B cell (primary cell): ENCODE results near the gene TMPRSS13. TPM values are rescaled to one million over a fixed set of nuclear protein-coding genes. Genes with fewer than 3 reads are reported as not detected.

Source experiments
- ATAC-seq: fragments of 200-7000 bp; cut with Tn5 transposase; one replicate; pipeline ENCODE4 v1.10.0; 2021; ENCODE audit warnings: low read depth, mild to moderate bottlenecking, moderate number of reproducible peaks, moderate library complexity
- CTCF ChIA-PET: fragments of 350-600 bp; sonication (Branson Sonifier 250); formaldehyde crosslinking; loops from one replicate; lab custom pipeline; 2021; ENCODE audit warnings: antibody characterized with exemption, inconsistent platforms; lab: Charles Lee
- POLR2A ChIA-PET: fragments of 350-600 bp; sonication (Branson Sonifier 250); formaldehyde crosslinking; loops from one replicate; lab custom pipeline; 2021; ENCODE audit warnings: antibody characterized with exemption; lab: Charles Lee
- DNase-seq: peaks from one replicate; pipeline ENCODE4 v3.0.0; 2013
- H2AFZ ChIP-seq: 2 replicates; pipeline ENCODE4 v1.6.1; 2012; ENCODE audit warnings: mild to moderate bottlenecking, low read depth, low read length; ENCODE audit not compliant: insufficient read depth, poor library complexity, severe bottlenecking
- H3K27ac ChIP-seq, 2 donors: 1 replicate in 1 of 2; 2 replicates in 1 of 2; pipeline ENCODE4 v1.5.1; 2012 to 2013; ENCODE audit warnings: low read length in 2 of 2, mild to moderate bottlenecking in 2 of 2, moderate library complexity in 1 of 2
- H3K27me3 ChIP-seq, 4 experiments: fragments of 200-600 bp in 1 of 4; sonication (generic) in 1 of 4; replicated peaks in 1 of 4; 1 replicate in 2 of 4; 2 replicates in 2 of 4; pipeline versions ENCODE4 v1.6.1 to v1.7.0; 2013 to 2016; ENCODE audit warnings: low read length in 3 of 4, mild to moderate bottlenecking in 2 of 4, mixed read lengths in 1 of 4, moderate library complexity in 1 of 4; ENCODE audit not compliant: insufficient read depth in 4 of 4, control insufficient read depth in 3 of 4; ENCODE audit errors: control extremely low read depth in 1 of 4
- H3K36me3 ChIP-seq, 2 experiments: replicated peaks in 1 of 2; 1 replicate in 1 of 2; 2 replicates in 1 of 2; pipeline versions ENCODE4 v1.6.1 to v1.7.1; 2013; ENCODE audit warnings: low read length in 1 of 2; ENCODE audit not compliant: insufficient read depth in 2 of 2, control insufficient read depth in 1 of 2; ENCODE audit errors: control extremely low read depth in 1 of 2, extremely low read depth in 1 of 2
- H3K4me1 ChIP-seq, 2 donors: fragments of 200-600 bp in 1 of 2; sonication (generic) in 1 of 2; 1 replicate in 1 of 2; 2 replicates in 1 of 2; pipeline versions ENCODE4 v1.5.1 to v1.6.1; 2013 to 2017; ENCODE audit warnings: low read length in 2 of 2; ENCODE audit not compliant: control insufficient read depth in 2 of 2, insufficient read depth in 2 of 2
- H3K4me2 ChIP-seq: replicated peaks from 2 replicates; pipeline ENCODE3; 2012; ENCODE audit warnings: mild to moderate bottlenecking, low read depth, low read length; ENCODE audit not compliant: poor library complexity, severe bottlenecking
- H3K4me3 ChIP-seq, 5 experiments: fragments of 200-600 bp in 1 of 5; sonication (generic) in 1 of 5; 1 replicate in 3 of 5; 2 replicates in 2 of 5; pipeline versions ENCODE4 v1.5.1 to v1.7.0; 2011 to 2016; ENCODE audit warnings: low read length in 4 of 5, mild to moderate bottlenecking in 4 of 5, low read depth in 2 of 5, control low read depth in 1 of 5, moderate library complexity in 1 of 5; ENCODE audit not compliant: insufficient read depth in 1 of 5; ENCODE audit errors: control extremely low read depth in 1 of 5, extremely low read depth in 1 of 5
- H3K79me2 ChIP-seq: fragments of 200-600 bp; sonication (generic); one replicate; pipeline ENCODE4 v1.6.0; 2016; ENCODE audit warnings: low read length; ENCODE audit not compliant: control insufficient read depth, insufficient read depth
- H3K9ac ChIP-seq: fragments of 200-600 bp; sonication (generic); 2 replicates; pipeline ENCODE4 v1.6.1; 2017; ENCODE audit warnings: mild to moderate bottlenecking, low read length, moderate library complexity
- H3K9me3 ChIP-seq, 3 donors: one replicate each; pipeline versions ENCODE4 v1.6.1 to v1.7.1; 2013; ENCODE audit warnings: low read length in 2 of 3; ENCODE audit not compliant: control insufficient read depth in 2 of 3, insufficient read depth in 1 of 3; ENCODE audit errors: control extremely low read depth in 1 of 3
- H4K20me1 ChIP-seq: 2 replicates; pipeline ENCODE4 v1.6.0; 2012; ENCODE audit warnings: mild to moderate bottlenecking, low read length; ENCODE audit not compliant: insufficient read depth, control insufficient read depth, poor library complexity, severe bottlenecking
- H3K27ac Mint-ChIP-seq: one replicate; pipeline ENCODE4 v1.8.0; 2021; ENCODE audit warnings: mixed read lengths
- H3K27me3 Mint-ChIP-seq: one replicate; pipeline ENCODE4 v1.8.0; 2021; ENCODE audit warnings: mixed read lengths
- H3K4me1 Mint-ChIP-seq: one replicate; pipeline ENCODE4 v1.8.0; 2021; ENCODE audit warnings: mixed read lengths
- H3K4me3 Mint-ChIP-seq: one replicate; pipeline ENCODE4 v1.8.0; 2021; ENCODE audit warnings: mixed read lengths
- H3K9me3 Mint-ChIP-seq: one replicate; pipeline ENCODE4 v1.8.0; 2022; ENCODE audit warnings: mixed read lengths; ENCODE audit not compliant: insufficient read depth
- EZH2 ChIP-seq: IDR thresholded peaks from 2 replicates; pipeline ENCODE4 v1.6.1; 2012; ENCODE audit warnings: borderline replicate concordance, low read depth, mild to moderate bottlenecking, moderate library complexity, low read length; ENCODE audit not compliant: insufficient read depth, poor library complexity, severe bottlenecking
- WGBS: methylation state at CpG from one replicate; pipeline ENCODE4 v1.1.5; 2013; ENCODE audit warnings: missing lambda C conversion rate; ENCODE audit not compliant: insufficient coverage; 5-methylcytosine and 5-hydroxymethylcytosine counted together
- intact Hi-C: fragments of 100-400 bp; cut with micrococcal nuclease; formaldehyde crosslinking; loops from one replicate; pipeline ENCODE4 v1.10.0; 2022
- polyA plus RNA-seq: library from polyadenylated mRNA; depleted of rRNA; stranded (reverse); fragments of >200 nt; gene quantifications from 2 replicates; pipeline ENCODE4 v1.2.3, GENCODE V29; 2012
- total RNA-seq, 2 donors: library from RNA; stranded (reverse); fragments of 120-200 nt in 1 of 2; gene quantifications; 1 replicate in 1 of 2; 2 replicates in 1 of 2; pipeline versions ENCODE4 v1.2.3 to v1.2.4, GENCODE V29; 2013 to 2022
- TF ChIP-seq, protein P1 (sequence below): fragments of 200-600 bp; IDR thresholded peaks from one replicate; pipeline ENCODE4 v1.8.0; 2022; ENCODE audit warnings: antibody characterized with exemption, mild to moderate bottlenecking

Gene TMPRSS13
- total and polyA plus RNA-seq, 2 donors (not counting 1 experiment from before 2014, with no cell fraction given) = 2.4 to 8.0 TPM

DNA sequence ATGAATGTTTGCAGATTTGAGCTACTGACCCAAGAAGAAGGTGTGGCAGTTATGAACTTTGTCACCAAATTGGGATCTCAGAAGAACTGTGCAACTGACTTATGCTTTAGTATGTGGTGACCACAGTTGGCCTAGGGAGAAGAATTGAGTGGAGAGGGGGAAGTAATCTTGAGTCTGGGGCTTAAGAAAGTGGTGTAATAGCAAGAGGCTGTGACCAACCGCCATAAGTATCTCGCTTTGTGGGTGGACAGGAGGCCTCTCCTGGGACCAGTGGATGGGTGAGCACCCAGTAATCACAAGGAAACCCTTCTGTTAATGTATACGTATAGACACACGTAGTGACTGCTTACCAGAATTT is 44.3 kb upstream of the TMPRSS13 start:
- no peak for ATAC-seq
- intact Hi-C loops = loop anchor here (2.0 to 5.0 kb wide), 2 partner anchors 13 to 34 kb away; partner anchors contain the start of gene IL10RA
- ChIA-PET POLR2A (no interaction called here), CTCF (interaction anchor here (0.8 to 8.1 kb wide), 2 partner anchors 22 to 166 kb away, joined by 3 to 60 read pairs; no protein-coding TSS in a partner anchor)
- peaks cover 0 to 6% (median 0%) of the 10 kb centered on the region in 3 donors for H3K9me3 ChIP-seq
- H3K4me3 ChIP-seq = no peak overlapping the region
- peaks cover 3% of the 10 kb centered on the region for H3K79me2 ChIP-seq
- Mint-ChIP-seq H3K9me3 (no peaks in the 10 kb centered on the region), H3K4me1 (peaks cover 54% of the 10 kb centered on the region), H3K27ac (peak overlapping the region; percentile 2), H3K27me3 (no peaks in the 10 kb centered on the region), H3K4me3 (peak overlapping the region; percentile 18)
- peaks cover 0 to 2% of the 10 kb centered on the region in 2 experiments for H3K36me3 ChIP-seq
- TF ChIP-seq, protein P1, sequence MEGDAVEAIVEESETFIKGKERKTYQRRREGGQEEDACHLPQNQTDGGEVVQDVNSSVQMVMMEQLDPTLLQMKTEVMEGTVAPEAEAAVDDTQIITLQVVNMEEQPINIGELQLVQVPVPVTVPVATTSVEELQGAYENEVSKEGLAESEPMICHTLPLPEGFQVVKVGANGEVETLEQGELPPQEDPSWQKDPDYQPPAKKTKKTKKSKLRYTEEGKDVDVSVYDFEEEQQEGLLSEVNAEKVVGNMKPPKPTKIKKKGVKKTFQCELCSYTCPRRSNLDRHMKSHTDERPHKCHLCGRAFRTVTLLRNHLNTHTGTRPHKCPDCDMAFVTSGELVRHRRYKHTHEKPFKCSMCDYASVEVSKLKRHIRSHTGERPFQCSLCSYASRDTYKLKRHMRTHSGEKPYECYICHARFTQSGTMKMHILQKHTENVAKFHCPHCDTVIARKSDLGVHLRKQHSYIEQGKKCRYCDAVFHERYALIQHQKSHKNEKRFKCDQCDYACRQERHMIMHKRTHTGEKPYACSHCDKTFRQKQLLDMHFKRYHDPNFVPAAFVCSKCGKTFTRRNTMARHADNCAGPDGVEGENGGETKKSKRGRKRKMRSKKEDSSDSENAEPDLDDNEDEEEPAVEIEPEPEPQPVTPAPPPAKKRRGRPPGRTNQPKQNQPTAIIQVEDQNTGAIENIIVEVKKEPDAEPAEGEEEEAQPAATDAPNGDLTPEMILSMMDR = no peak
- no peak for TF ChIP-seq EZH2
- no peak overlapping the region for H3K27ac ChIP-seq
- DNase-seq = no peak
- WGBS = 100% methylated on average over 1 of the region's 4 CpGs
- H2AFZ ChIP-seq = no peak overlapping the region
- H3K4me1 ChIP-seq = peaks cover 20 to 38% of the 10 kb centered on the region in 2 donors
- H3K4me2 ChIP-seq = no peak overlapping the region
- H4K20me1 ChIP-seq = no peaks in the 10 kb centered on the region
- H3K9ac ChIP-seq = no peak overlapping the region
- H3K27me3 ChIP-seq = no peaks in the 10 kb centered on the region

DNA sequence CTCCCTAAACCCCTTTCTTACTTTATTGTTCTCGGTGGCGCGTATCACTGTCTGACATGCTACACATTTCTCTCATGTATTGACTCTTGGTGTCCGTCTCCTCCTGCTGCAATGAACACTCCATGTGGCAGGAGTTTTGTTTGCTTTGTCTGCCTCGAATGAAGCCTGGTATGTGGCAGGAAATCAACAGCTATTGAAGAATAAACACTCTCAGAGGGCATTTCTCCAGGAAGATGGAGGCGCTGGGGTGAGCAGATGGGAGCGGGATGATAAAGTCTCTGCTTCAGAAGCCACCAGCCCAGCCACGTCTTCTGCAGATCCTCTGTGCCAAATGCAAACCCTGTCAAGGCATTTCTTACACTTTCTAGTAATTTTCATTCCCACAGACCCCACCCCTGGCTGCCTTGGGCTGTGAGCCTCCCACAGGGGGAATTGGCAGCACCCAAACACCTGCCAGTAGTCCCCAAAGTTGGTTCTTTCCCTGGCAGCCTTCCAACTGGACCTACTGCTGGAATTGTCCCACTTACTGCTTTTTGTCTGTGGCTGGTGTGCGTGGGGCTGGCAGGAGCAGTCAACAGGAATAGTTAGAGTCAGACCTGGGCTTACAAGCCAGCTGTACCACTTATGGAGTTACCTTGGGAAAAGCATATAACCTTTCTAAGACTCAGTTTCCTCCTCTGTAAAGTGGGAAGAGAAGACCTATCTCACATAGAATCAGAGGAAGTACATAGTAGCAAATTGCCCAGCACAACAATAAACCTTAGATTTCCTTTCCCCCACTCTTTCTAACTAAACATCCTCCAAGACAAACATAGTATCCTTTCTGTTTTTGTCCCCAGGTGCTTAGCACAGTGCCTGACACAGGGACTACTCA is 43.7 kb upstream of the TMPRSS13 start:
- ChIA-PET CTCF (interaction anchor here (0.8 to 8.1 kb wide), 2 partner anchors 21 to 165 kb away, joined by 3 to 60 read pairs; no protein-coding TSS in a partner anchor), POLR2A (no interaction called here)
- DNase-seq (no peak), ATAC-seq (no peak)
- Mint-ChIP-seq H3K27me3 (no peaks in the 10 kb centered on the region), H3K9me3 (no peaks in the 10 kb centered on the region), H3K4me3 (peak overlapping the region; percentile 18), H3K27ac (peak overlapping the region; percentile 2), H3K4me1 (peaks cover 51% of the 10 kb centered on the region)
- 96% methylated on average over 5 of the region's 9 CpGs for whole genome bisulfite sequencing
- Histone ChIP-seq H2AFZ (no peak overlapping the region), H3K4me3 (no peak overlapping the region), H3K36me3 (peaks cover 0 to 2% of the 10 kb centered on the region in 2 experiments), H3K27ac (no peak overlapping the region), H3K27me3 (no peaks in the 10 kb centered on the region), H3K4me1 (peaks cover 20 to 38% of the 10 kb centered on the region in 2 donors), H3K79me2 (peaks cover 3% of the 10 kb centered on the region), H4K20me1 (no peaks in the 10 kb centered on the region), H3K9me3 (peaks cover 0 to 4% (median 0%) of the 10 kb centered on the region in 3 donors), H3K4me2 (no peak overlapping the region), H3K9ac (no peak overlapping the region)
- intact Hi-C loops = loop anchor here (2.0 to 5.0 kb wide), 2 partner anchors 14 to 34 kb away; partner anchors contain the start of gene IL10RA
- TF ChIP-seq, protein P1 = no peak
- TF ChIP-seq EZH2 = no peak
